ENCODE measurements around the gene MRPS6.

- TF ChIP-seq CTCF (IDR thresholded peaks at IDR 0.05 in 4 of 5, conservative IDR thresholded peaks at IDR 0.05 in 1 of 5) (no peak), POLR2A (IDR thresholded peaks at IDR 0.05) (no peak)
These were observed 17.7 kb downstream of the MRPS6 start for GRCh38 chr21:34091032-34091431.

Data from gastrocnemius medialis (tissue), 4 donors.